HG02884 (cell line): ENCODE data around the gene ROBO1.

Experiments
- ATAC-seq: cut with Tn5 transposase; IDR thresholded peaks from one replicate; pipeline ENCODE4 v1.9.1; 2021; ENCODE audit warnings: mild to moderate bottlenecking, moderate library complexity; ENCODE audit not compliant: unreplicated experiment

The ROBO1 gene

GRCh38 chr3:78937475-78937874, 830.3 kb downstream of the ROBO1 start:
- no peak for ATAC-seq

- no peak for ATAC-seq
These were observed 840.0 kb downstream of the ROBO1 start for GRCh38 chr3:78927759-78928158.

GRCh38 chr3:78926523-78926922, 841.3 kb downstream of the ROBO1 start:
- ATAC-seq: no peak

GRCh38 chr3:78924711-78925110, 843.1 kb downstream of the ROBO1 start:
- ATAC-seq: no peak

- ATAC-seq: no peak
These were observed 848.6 kb downstream of the ROBO1 start for GRCh38 chr3:78919021-78919755.

GRCh38 chr3:78918361-78919020, 849.3 kb downstream of the ROBO1 start:
- no peak for ATAC-seq

- ATAC-seq: no peak
These were observed 850.3 kb downstream of the ROBO1 start for GRCh38 chr3:78917536-78917935.

GRCh38 chr3:78913711-78914110, 854.1 kb downstream of the ROBO1 start:
- ATAC-seq: no peak

- no peak for ATAC-seq
These were observed 855.1 kb downstream of the ROBO1 start for GRCh38 chr3:78912687-78913086.

- no peak for ATAC-seq
These were observed 855.5 kb downstream of the ROBO1 start for GRCh38 chr3:78912259-78912658.

- no peak for ATAC-seq
These were observed 856.4 kb downstream of the ROBO1 start for GRCh38 chr3:78911394-78911793.

- no peak for ATAC-seq
These were observed 859.6 kb downstream of the ROBO1 start for GRCh38 chr3:78908236-78908635.

- no peak for ATAC-seq
These were observed 860.4 kb downstream of the ROBO1 start for GRCh38 chr3:78907367-78907766.

- no peak for ATAC-seq
These were observed 860.9 kb downstream of the ROBO1 start for GRCh38 chr3:78906930-78907329.

GRCh38 chr3:78906245-78906644, 861.6 kb downstream of the ROBO1 start:
- ATAC-seq: no peak

- ATAC-seq: no peak
These were observed 862.1 kb downstream of the ROBO1 start for GRCh38 chr3:78905700-78906099.

- ATAC-seq: no peak
These were observed 866.3 kb downstream of the ROBO1 start for GRCh38 chr3:78901544-78901943.

- no peak for ATAC-seq
These were observed 866.9 kb downstream of the ROBO1 start for GRCh38 chr3:78900880-78901279.

- ATAC-seq: no peak
These were observed 867.4 kb downstream of the ROBO1 start for GRCh38 chr3:78900426-78900825.

- no peak for ATAC-seq
These were observed 872.3 kb downstream of the ROBO1 start for GRCh38 chr3:78895528-78895927.

- no peak for ATAC-seq
These were observed 873.0 kb downstream of the ROBO1 start for GRCh38 chr3:78894787-78895186.

- no peak for ATAC-seq
These were observed 874.6 kb downstream of the ROBO1 start for GRCh38 chr3:78893161-78893560.

GRCh38 chr3:78889348-78889747, 878.5 kb downstream of the ROBO1 start:
- no peak for ATAC-seq
